ENCODE results near the gene CYBRD1. TPM values are rescaled to one million over a fixed set of nuclear protein-coding genes. Genes with fewer than 3 reads are reported as not detected.
A peak's percentile ranks its signal among the peaks of the same experiment; 100 is the strongest.

Gene CYBRD1
- total RNA-seq (0.94 TPM), polyA plus RNA-seq (under 1 TPM in 2 of 4 donors, not detected in 2; 0.09 to 0.20 TPM)

GRCh38 chr2:171522052-171522787, at the start of gene CYBRD1:
CYBRD1 (plus strand) TSS chr2:171522474; CDS start chr2:171522546, 72 bp downstream.
- H3K36me3 Mint-ChIP-seq, result no peaks in the 10 kb centered on the region
- peaks cover 0 to 3% (median 0%) of the 10 kb centered on the region in 7 donors for H3K9me3 Mint-ChIP-seq
- Histone ChIP-seq H3K4me1 (ENCODE audit: control insufficient read depth, insufficient read depth, low read length, poor library complexity, severe bottlenecking) (peaks cover 15% of the 10 kb centered on the region), H3K27ac (ENCODE audit: insufficient read depth, low read length, poor library complexity, severe bottlenecking) (no peak within 1 kb of the TSS), H3K9me3 (ENCODE audit: control insufficient read depth in 2 of 2, low read length in 2 of 2) (no peaks in the 10 kb centered on the region), H3K36me3 (ENCODE audit: control insufficient read depth, insufficient read depth, low read length) (no peaks in the 10 kb centered on the region), H3K4me3 (ENCODE audit: low read depth, low read length) (peak within 1 kb of the TSS; percentile 13), H3K27me3 (ENCODE audit: control insufficient read depth, insufficient read depth, low read length) (peaks cover 30% of the 10 kb centered on the region)
- peak within 1 kb of the TSS; percentile 58 to 82 (median 78) for H3K4me3 Mint-ChIP-seq
- H3K27ac Mint-ChIP-seq, result no peak within 1 kb of the TSS
- DNase-seq, result peak in 1 of 3 donors; percentile 26
- peaks cover 0 to 14% (median 3%) of the 10 kb centered on the region in 4 donors for H3K4me1 Mint-ChIP-seq
- H3K27me3 Mint-ChIP-seq, result peaks cover 59% of the 10 kb centered on the region
- peak in 1 of 2 donors; percentile 28 for ATAC-seq (ENCODE audit: low read depth in 2 of 2)

GRCh38 chr2:171475979-171476378, 46.3 kb upstream of the CYBRD1 start:
- no peaks in the 10 kb centered on the region for H3K9me3 Mint-ChIP-seq
- Histone ChIP-seq H3K4me1 (ENCODE audit: control insufficient read depth, insufficient read depth, low read length, poor library complexity, severe bottlenecking) (no peaks in the 10 kb centered on the region), H3K36me3 (ENCODE audit: control insufficient read depth, insufficient read depth, low read length) (peaks cover 58% of the 10 kb centered on the region), H3K9me3 (ENCODE audit: control insufficient read depth in 2 of 2, low read length in 2 of 2) (no peaks in the 10 kb centered on the region), H3K27ac (ENCODE audit: insufficient read depth, low read length, poor library complexity, severe bottlenecking) (no peak overlapping the region), H3K4me3 (ENCODE audit: low read depth, low read length) (no peak overlapping the region), H3K27me3 (ENCODE audit: control insufficient read depth, insufficient read depth, low read length) (no peaks in the 10 kb centered on the region)
- H3K27me3 Mint-ChIP-seq, result no peaks in the 10 kb centered on the region
- peaks cover 47% of the 10 kb centered on the region for H3K36me3 Mint-ChIP-seq
- H3K4me3 Mint-ChIP-seq, result no peak overlapping the region
- no peak for ATAC-seq (ENCODE audit: low read depth in 2 of 2)
- H3K27ac Mint-ChIP-seq, result no peak overlapping the region
- no peak for DNase-seq
- H3K4me1 Mint-ChIP-seq, result peaks cover 0 to 9% (median 0%) of the 10 kb centered on the region in 4 donors

- Histone ChIP-seq H3K27ac (ENCODE audit: insufficient read depth, low read length, poor library complexity, severe bottlenecking) (no peak overlapping the region), H3K9me3 (ENCODE audit: control insufficient read depth in 2 of 2, low read length in 2 of 2) (no peaks in the 10 kb centered on the region), H3K27me3 (ENCODE audit: control insufficient read depth, insufficient read depth, low read length) (no peaks in the 10 kb centered on the region), H3K4me1 (ENCODE audit: control insufficient read depth, insufficient read depth, low read length, poor library complexity, severe bottlenecking) (no peaks in the 10 kb centered on the region), H3K36me3 (ENCODE audit: control insufficient read depth, insufficient read depth, low read length) (peaks cover 54% of the 10 kb centered on the region), H3K4me3 (ENCODE audit: low read depth, low read length) (no peak overlapping the region)
- H3K9me3 Mint-ChIP-seq, result no peaks in the 10 kb centered on the region
- H3K27ac Mint-ChIP-seq, result no peak overlapping the region
- peaks cover 53% of the 10 kb centered on the region for H3K36me3 Mint-ChIP-seq
- H3K4me3 Mint-ChIP-seq, result no peak overlapping the region
- no peak for DNase-seq
- H3K27me3 Mint-ChIP-seq, result no peaks in the 10 kb centered on the region
- no peak for ATAC-seq (ENCODE audit: low read depth in 2 of 2)
- H3K4me1 Mint-ChIP-seq, result peaks cover 0 to 8% (median 3%) of the 10 kb centered on the region in 4 donors
Measured at GRCh38 chr2:171478345-171478744, 43.9 kb upstream of the CYBRD1 start.

- Histone ChIP-seq H3K27me3 (ENCODE audit: control insufficient read depth, insufficient read depth, low read length) (no peaks in the 10 kb centered on the region), H3K27ac (ENCODE audit: insufficient read depth, low read length, poor library complexity, severe bottlenecking) (no peak overlapping the region), H3K36me3 (ENCODE audit: control insufficient read depth, insufficient read depth, low read length) (peaks cover 44% of the 10 kb centered on the region), H3K4me3 (ENCODE audit: low read depth, low read length) (no peak overlapping the region), H3K9me3 (ENCODE audit: control insufficient read depth in 2 of 2, low read length in 2 of 2) (no peaks in the 10 kb centered on the region), H3K4me1 (ENCODE audit: control insufficient read depth, insufficient read depth, low read length, poor library complexity, severe bottlenecking) (no peaks in the 10 kb centered on the region)
- H3K9me3 Mint-ChIP-seq, result no peaks in the 10 kb centered on the region
- no peaks in the 10 kb centered on the region for H3K27me3 Mint-ChIP-seq
- ATAC-seq (ENCODE audit: low read depth in 2 of 2), result no peak
- H3K27ac Mint-ChIP-seq, result peak overlapping the region in 1 of 3 donors; percentile 10
- peaks cover 49% of the 10 kb centered on the region for H3K36me3 Mint-ChIP-seq
- no peak overlapping the region for H3K4me3 Mint-ChIP-seq
- peaks cover 4 to 8% (median 6%) of the 10 kb centered on the region in 4 donors for H3K4me1 Mint-ChIP-seq
- no peak for DNase-seq
Measured at GRCh38 chr2:171479154-171479814, 43.0 kb upstream of the CYBRD1 start.

GRCh38 chr2:171480908-171481307, 41.4 kb upstream of the CYBRD1 start:
- Mint-ChIP-seq H3K27ac (peak overlapping the region in 1 of 3 donors; percentile 2), H3K4me3 (no peak overlapping the region), H3K9me3 (no peaks in the 10 kb centered on the region), H3K36me3 (peaks cover 46% of the 10 kb centered on the region), H3K27me3 (no peaks in the 10 kb centered on the region), H3K4me1 (peaks cover 7 to 22% (median 16%) of the 10 kb centered on the region in 4 donors)
- ATAC-seq (ENCODE audit: low read depth in 2 of 2) (no peak), DNase-seq (no peak)
- Histone ChIP-seq H3K36me3 (ENCODE audit: control insufficient read depth, insufficient read depth, low read length) (peaks cover 32% of the 10 kb centered on the region), H3K27ac (ENCODE audit: insufficient read depth, low read length, poor library complexity, severe bottlenecking) (no peak overlapping the region), H3K4me1 (ENCODE audit: control insufficient read depth, insufficient read depth, low read length, poor library complexity, severe bottlenecking) (peaks cover 8% of the 10 kb centered on the region), H3K9me3 (ENCODE audit: control insufficient read depth in 2 of 2, low read length in 2 of 2) (no peaks in the 10 kb centered on the region), H3K27me3 (ENCODE audit: control insufficient read depth, insufficient read depth, low read length) (no peaks in the 10 kb centered on the region), H3K4me3 (ENCODE audit: low read depth, low read length) (no peak overlapping the region)

- ATAC-seq (ENCODE audit: low read depth in 2 of 2), result no peak
Measured at GRCh38 chr2:171482308-171482707, 40.0 kb upstream of the CYBRD1 start.

GRCh38 chr2:171482877-171483276, 39.4 kb upstream of the CYBRD1 start:
- Histone ChIP-seq H3K27ac (ENCODE audit: insufficient read depth, low read length, poor library complexity, severe bottlenecking) (no peak overlapping the region), H3K9me3 (ENCODE audit: control insufficient read depth in 2 of 2, low read length in 2 of 2) (no peaks in the 10 kb centered on the region), H3K36me3 (ENCODE audit: control insufficient read depth, insufficient read depth, low read length) (peaks cover 25% of the 10 kb centered on the region), H3K4me1 (ENCODE audit: control insufficient read depth, insufficient read depth, low read length, poor library complexity, severe bottlenecking) (peaks cover 10% of the 10 kb centered on the region), H3K27me3 (ENCODE audit: control insufficient read depth, insufficient read depth, low read length) (no peaks in the 10 kb centered on the region), H3K4me3 (ENCODE audit: low read depth, low read length) (no peak overlapping the region)
- H3K36me3 Mint-ChIP-seq, result peaks cover 52% of the 10 kb centered on the region
- H3K9me3 Mint-ChIP-seq, result no peaks in the 10 kb centered on the region
- H3K4me3 Mint-ChIP-seq, result no peak overlapping the region
- DNase-seq (no peak), ATAC-seq (ENCODE audit: low read depth in 2 of 2) (no peak)
- H3K27ac Mint-ChIP-seq, result no peak overlapping the region
- no peaks in the 10 kb centered on the region for H3K27me3 Mint-ChIP-seq
- H3K4me1 Mint-ChIP-seq, result peaks cover 7 to 24% (median 18%) of the 10 kb centered on the region in 4 donors

More at GRCh38 chr2:171482308-171482707, 40.0 kb upstream of the CYBRD1 start:
- Histone ChIP-seq H3K27ac (ENCODE audit: insufficient read depth, low read length, poor library complexity, severe bottlenecking) (no peak overlapping the region), H3K27me3 (ENCODE audit: control insufficient read depth, insufficient read depth, low read length) (no peaks in the 10 kb centered on the region), H3K36me3 (ENCODE audit: control insufficient read depth, insufficient read depth, low read length) (peaks cover 27% of the 10 kb centered on the region), H3K4me1 (ENCODE audit: control insufficient read depth, insufficient read depth, low read length, poor library complexity, severe bottlenecking) (peaks cover 10% of the 10 kb centered on the region), H3K9me3 (ENCODE audit: control insufficient read depth in 2 of 2, low read length in 2 of 2) (no peaks in the 10 kb centered on the region), H3K4me3 (ENCODE audit: low read depth, low read length) (no peak overlapping the region)
- H3K4me1 Mint-ChIP-seq, result peaks cover 7 to 24% (median 18%) of the 10 kb centered on the region in 4 donors
- H3K4me3 Mint-ChIP-seq, result no peak overlapping the region
- no peak for DNase-seq
- H3K9me3 Mint-ChIP-seq, result no peaks in the 10 kb centered on the region
- no peaks in the 10 kb centered on the region for H3K27me3 Mint-ChIP-seq
- no peak overlapping the region for H3K27ac Mint-ChIP-seq
- peaks cover 52% of the 10 kb centered on the region for H3K36me3 Mint-ChIP-seq

All from CD4-positive, CD25-positive, alpha-beta regulatory T cell (primary cell).